Measurements from ENCODE around the gene MACROD2.

The MACROD2 gene

GRCh38 chr20:13995086-13995665, at the start of gene MACROD2:
Gene MACROD2, plus strand, starts transcription at chr20:13995516.
- TF ChIP-seq CTCF (IDR thresholded peaks at IDR 0.05; ENCODE audit: low read depth, low read length), result no peak
- peak; percentile 60 for DNase-seq (ENCODE audit: extremely low read depth, low read depth)

GRCh38 chr20:13947719-13948118, 47.6 kb upstream of the MACROD2 start:
- no peak for TF ChIP-seq CTCF (IDR thresholded peaks at IDR 0.05; ENCODE audit: low read depth, low read length)
- DNase-seq (ENCODE audit: extremely low read depth, low read depth), result no peak

- DNase-seq (ENCODE audit: extremely low read depth, low read depth), result no peak
- TF ChIP-seq CTCF (IDR thresholded peaks at IDR 0.05; ENCODE audit: low read depth, low read length), result no peak
Observed at GRCh38 chr20:13953227-13953626, 42.1 kb upstream of the MACROD2 start.

GRCh38 chr20:13960119-13960518, 35.2 kb upstream of the MACROD2 start:
- DNase-seq (ENCODE audit: extremely low read depth, low read depth), result no peak
- no peak for TF ChIP-seq CTCF (IDR thresholded peaks at IDR 0.05; ENCODE audit: low read depth, low read length)

GRCh38 chr20:13960525-13960924, 34.8 kb upstream of the MACROD2 start:
- DNase-seq (ENCODE audit: extremely low read depth, low read depth), result no peak
- no peak for TF ChIP-seq CTCF (IDR thresholded peaks at IDR 0.05; ENCODE audit: low read depth, low read length)

GRCh38 chr20:13984211-13984610, 11.1 kb upstream of the MACROD2 start:
- no peak for TF ChIP-seq CTCF (IDR thresholded peaks at IDR 0.05; ENCODE audit: low read depth, low read length)
- DNase-seq (ENCODE audit: extremely low read depth, low read depth), result no peak

GRCh38 chr20:13990465-13990864, 4.9 kb upstream of the MACROD2 start, which contains the start of gene SEL1L2:
Gene SEL1L2, minus strand, starts transcription at chr20:13990614. Its CDS starts 80 bp downstream, at chr20:13990534.
- DNase-seq (ENCODE audit: extremely low read depth, low read depth), result no peak
- no peak for TF ChIP-seq CTCF (IDR thresholded peaks at IDR 0.05; ENCODE audit: low read depth, low read length)

Data from AG09319 (cell line).